ENCODE results near the gene DNM3. TPM values are rescaled to one million over a fixed set of nuclear protein-coding genes. Genes with fewer than 3 reads are reported as not detected.

Gene DNM3
- total RNA-seq, 1 experiment from 2014 or later = 2.7 TPM

- Histone ChIP-seq H2BK20ac (ENCODE audit: low read depth, low read length, poor library complexity, severe bottlenecking) (no peak overlapping the region), H3K23ac (ENCODE audit: insufficient read length, low read depth, low read length) (no peak overlapping the region), H3K9me3 (ENCODE audit: control insufficient read depth, low read depth, low read length) (no peaks in the 10 kb centered on the region), H2BK120ac (ENCODE audit: low read depth, low read length, poor library complexity, severe bottlenecking) (no peak overlapping the region), H4K91ac (ENCODE audit: insufficient read length, low read depth, low read length) (no peak overlapping the region), H2BK12ac (ENCODE audit: insufficient read length, low read depth, low read length) (no peak overlapping the region), H2AFZ (ENCODE audit: low read length) (no peak overlapping the region), H3K4me2 (ENCODE audit: insufficient read depth, insufficient read length, low read length) (no peak overlapping the region), H3K9ac (ENCODE audit: extremely low read depth, insufficient read length, low read length) (no peak overlapping the region), H3K79me1 (ENCODE audit: insufficient read depth, low read depth, low read length, poor library complexity, severe bottlenecking) (no peaks in the 10 kb centered on the region), H4K8ac (replicated peaks; ENCODE audit: insufficient read length, low read depth, low read length) (no peak overlapping the region), H4K20me1 (ENCODE audit: control insufficient read depth, insufficient read depth, insufficient read length) (no peaks in the 10 kb centered on the region), H2AK5ac (ENCODE audit: insufficient read length, low read length) (no peak overlapping the region), H3K18ac (ENCODE audit: insufficient read length, low read depth, low read length) (no peak overlapping the region), H4K5ac (ENCODE audit: insufficient read length, low read depth, low read length) (no peak overlapping the region), H3K23me2 (ENCODE audit: insufficient read length, low read depth, low read length, poor library complexity, severe bottlenecking) (no peaks in the 10 kb centered on the region), H3K27ac (ENCODE audit: insufficient read length, low read depth, low read length) (no peak overlapping the region), H3K79me2 (ENCODE audit: insufficient read depth, low read length) (no peaks in the 10 kb centered on the region), H3K4me1 (ENCODE audit: insufficient read depth, low read length) (no peaks in the 10 kb centered on the region), H3K14ac (ENCODE audit: insufficient read depth, low read length) (no peak overlapping the region), H2BK15ac (ENCODE audit: low read depth, low read length) (no peak overlapping the region), H3T11ph (ENCODE audit: low read length) (no peak overlapping the region), H3K56ac (ENCODE audit: insufficient read length, low read depth, low read length) (no peak overlapping the region), H3K27me3 (ENCODE audit: insufficient read depth, low read length) (no peaks in the 10 kb centered on the region), H2BK5ac (ENCODE audit: insufficient read length, low read length) (no peak overlapping the region), H3K4ac (ENCODE audit: low read depth, low read length) (no peak overlapping the region)
- TF ChIP-seq CTCF (conservative IDR thresholded peaks at IDR 0.05) = no peak
- no peaks in the 10 kb centered on the region for H3K27me3 Mint-ChIP-seq (ENCODE audit: low read depth)
- no peak for DNase-seq
- no peaks in the 10 kb centered on the region for H3K9me3 Mint-ChIP-seq
- peak overlapping the region in 1 of 3 experiments; percentile 29; a peak in 1 of 7 replicates for H3K27ac Mint-ChIP-seq
- no peaks in the 10 kb centered on the region for H3K4me1 Mint-ChIP-seq
- H3K36me3 Mint-ChIP-seq (ENCODE audit: insufficient read depth in 1 of 3, low read depth in 3 of 3) = no peaks in the 10 kb centered on the region
- no peak overlapping the region for H3K4me3 Mint-ChIP-seq
- WGBS (ENCODE audit: extremely low coverage, insufficient read length, low lambda C conversion rate) = no CpG with 5 or more reads among the region's 2 CpGs
Measured at GRCh38 chr1:172154551-172154950, 313.3 kb downstream of the DNM3 start.
